Fibroblast of lung (primary cell): ENCODE results near the gene FAM180A. TPM values are rescaled to one million over a fixed set of nuclear protein-coding genes. Genes with fewer than 3 reads are reported as not detected.

Experiments
- DNase-seq, 2 donors: peaks; one replicate each; pipeline versions ENCODE4 v3.0.0 to v3.0.0-alpha.2; 2010; ENCODE audit warnings: low read depth in 2 of 2
- H2AFZ ChIP-seq: 2 replicates; pipeline ENCODE4 v1.5.1; 2012; ENCODE audit warnings: low read length, control low read depth, inconsistent platforms
- H3K27ac ChIP-seq: 2 replicates; pipeline ENCODE4 v1.5.1; 2011; ENCODE audit warnings: low read length, control low read depth; ENCODE audit not compliant: insufficient read depth
- H3K27me3 ChIP-seq: 2 replicates; pipeline ENCODE4 v1.5.1; 2011; ENCODE audit warnings: mild to moderate bottlenecking, low read length; ENCODE audit not compliant: control insufficient read depth, insufficient read depth
- H3K36me3 ChIP-seq: 2 replicates; pipeline ENCODE4 v1.5.1; 2011; ENCODE audit warnings: low read length; ENCODE audit not compliant: control insufficient read depth, insufficient read depth
- H3K4me1 ChIP-seq: 2 replicates; pipeline ENCODE4 v1.5.1; 2011; ENCODE audit warnings: low read length; ENCODE audit not compliant: control insufficient read depth, insufficient read depth; ENCODE audit errors: extremely low read depth
- H3K4me2 ChIP-seq: 2 replicates; pipeline ENCODE4 v1.5.1; 2011; ENCODE audit warnings: low read length, control low read depth; ENCODE audit not compliant: insufficient read depth; ENCODE audit errors: extremely low read depth
- H3K4me3 ChIP-seq, 4 experiments: fragments of 200-600 bp in 1 of 4; sonication (generic) in 1 of 4; replicated peaks in 1 of 4; 2 replicates each; pipeline ENCODE4 v1.5.1; 2011 to 2016; ENCODE audit warnings: low read length in 4 of 4, low read depth in 3 of 4, mild to moderate bottlenecking in 3 of 4, control low read depth in 2 of 4, inconsistent platforms in 1 of 4, mixed read lengths in 1 of 4; ENCODE audit not compliant: insufficient read depth in 1 of 4; ENCODE audit errors: control extremely low read depth in 1 of 4
- H3K79me2 ChIP-seq: 2 replicates; pipeline ENCODE4 v1.5.1; 2012; ENCODE audit warnings: mild to moderate bottlenecking, low read length, inconsistent platforms; ENCODE audit not compliant: control insufficient read depth, insufficient read depth
- H3K9ac ChIP-seq: 2 replicates; pipeline ENCODE4 v1.5.1; 2011; ENCODE audit warnings: mild to moderate bottlenecking, low read length, control low read depth; ENCODE audit not compliant: insufficient read depth
- H3K9me3 ChIP-seq: 2 replicates; pipeline ENCODE4 v1.5.1; 2012; ENCODE audit warnings: low read depth, low read length; ENCODE audit not compliant: control insufficient read depth, insufficient read depth
- H4K20me1 ChIP-seq: 2 replicates; pipeline ENCODE4 v1.5.1; 2011; ENCODE audit warnings: low read length; ENCODE audit not compliant: control insufficient read depth, insufficient read depth; ENCODE audit errors: extremely low read depth
- CTCF ChIP-seq, 2 donors: IDR thresholded peaks in 1 of 2; conservative IDR thresholded peaks in 1 of 2; 1 replicate in 1 of 2; 2 replicates in 1 of 2; pipeline ENCODE4 v1.5.1; 2011 to 2012; ENCODE audit warnings: low read length in 2 of 2, control low read depth in 1 of 2, inconsistent platforms in 1 of 2, low read depth in 1 of 2, mild to moderate bottlenecking in 1 of 2
- EZH2 ChIP-seq: IDR thresholded peaks from 2 replicates; pipeline ENCODE4 v1.5.1; 2012; ENCODE audit warnings: low read length, control low read depth, mild to moderate bottlenecking; ENCODE audit errors: missing control alignments
- polyA plus RNA-seq, 2 donors: library from polyadenylated mRNA; depleted of rRNA in 1 of 2; stranded (reverse) in 1 of 2; unstranded in 1 of 2; fragments of >200 nt; gene quantifications; 2 replicates each; pipeline ENCODE4 v1.2.1, GENCODE V29; 2011 to 2012; ENCODE audit warnings: missing spikeins in 1 of 2
- total RNA-seq: library from RNA; depleted of rRNA; stranded (reverse); fragments of >200 nt; gene quantifications from 2 replicates; pipeline ENCODE4 v1.2.1, GENCODE V29; 2014

FAM180A gene
- total and polyA plus RNA-seq, 2 donors (not counting 1 experiment from before 2014, with no cell fraction given) = 15.6 to 38.5 TPM

GRCh38 chr7:135715673-135716072 is 32.9 kb downstream of the FAM180A start:
- Histone ChIP-seq H3K27ac (no peak overlapping the region), H3K4me3 (no peak overlapping the region), H3K4me2 (no peak overlapping the region), H4K20me1 (no peaks in the 10 kb centered on the region), H2AFZ (no peak overlapping the region), H3K9me3 (no peaks in the 10 kb centered on the region), H3K79me2 (no peaks in the 10 kb centered on the region), H3K9ac (no peak overlapping the region), H3K36me3 (peaks cover 7% of the 10 kb centered on the region), H3K27me3 (no peaks in the 10 kb centered on the region), H3K4me1 (peaks cover 13% of the 10 kb centered on the region)
- TF ChIP-seq EZH2 (no peak), CTCF (conservative IDR thresholded peaks at IDR 0.05 in 1 of 2, IDR thresholded peaks at IDR 0.05 in 1 of 2; ENCODE audit: low read depth in 1 of 2, low read length in 2 of 2) (no peak)
- DNase-seq = no peak

- Histone ChIP-seq H3K9me3 (no peaks in the 10 kb centered on the region), H3K4me3 (no peak overlapping the region), H3K27ac (no peak overlapping the region), H3K27me3 (no peaks in the 10 kb centered on the region), H3K4me1 (peaks cover 13% of the 10 kb centered on the region), H2AFZ (no peak overlapping the region), H3K9ac (no peak overlapping the region), H4K20me1 (no peaks in the 10 kb centered on the region), H3K4me2 (no peak overlapping the region), H3K79me2 (no peaks in the 10 kb centered on the region), H3K36me3 (peaks cover 7% of the 10 kb centered on the region)
- DNase-seq = no peak
- TF ChIP-seq CTCF (conservative IDR thresholded peaks at IDR 0.05 in 1 of 2, IDR thresholded peaks at IDR 0.05 in 1 of 2; ENCODE audit: low read depth in 1 of 2, low read length in 2 of 2) = no peak
Measured at GRCh38 chr7:135715055-135715522, 33.5 kb downstream of the FAM180A start.

- H3K27me3 ChIP-seq = no peaks in the 10 kb centered on the region
- no peak overlapping the region for H2AFZ ChIP-seq
- no peak overlapping the region for H3K4me3 ChIP-seq
- no peak overlapping the region for H3K9ac ChIP-seq
- DNase-seq = peak; percentile 67 to 80
- H3K9me3 ChIP-seq = no peaks in the 10 kb centered on the region
- H3K4me1 ChIP-seq = peaks cover 13% of the 10 kb centered on the region
- H3K27ac ChIP-seq = peak overlapping the region; percentile 31
- H3K4me2 ChIP-seq = no peak overlapping the region
- H4K20me1 ChIP-seq = no peaks in the 10 kb centered on the region
- H3K79me2 ChIP-seq = no peaks in the 10 kb centered on the region
- no peak for TF ChIP-seq EZH2
- peaks cover 7% of the 10 kb centered on the region for H3K36me3 ChIP-seq
Measured at GRCh38 chr7:135714534-135715009, 34.0 kb downstream of the FAM180A start.
